Astrocyte (in vitro differentiated cells and primary cell): ENCODE data around the gene RAN. TPM values are rescaled to one million over a fixed set of nuclear protein-coding genes. Genes with fewer than 3 reads are reported as not detected.

ENCODE experiments used
- DNase-seq: peaks from one replicate; pipeline ENCODE4 v3.0.0-alpha.2; 2010; ENCODE audit warnings: low read depth
- FAIRE-seq: peaks from 2 replicates; lab custom pipeline; 2011; peaks lifted over from hg19 to GRCh38; lab: Jason Lieb, UNC
- H2AFZ ChIP-seq: 2 replicates; pipeline ENCODE4 v1.6.0; 2012; ENCODE audit warnings: low read depth, low read length, inconsistent platforms
- H3K27ac ChIP-seq: 2 replicates; pipeline ENCODE4 v1.5.1; 2011; ENCODE audit warnings: low read depth, low read length, inconsistent platforms
- H3K27me3 ChIP-seq: 2 replicates; pipeline ENCODE4 v1.6.0; 2011; ENCODE audit warnings: low read length, inconsistent platforms; ENCODE audit not compliant: insufficient read depth
- H3K36me3 ChIP-seq: 2 replicates; pipeline ENCODE4 v1.5.1; 2011; ENCODE audit warnings: low read length, inconsistent platforms; ENCODE audit not compliant: insufficient read depth
- H3K4me1 ChIP-seq: 2 replicates; pipeline ENCODE4 v1.5.1; 2011; ENCODE audit warnings: low read length, inconsistent platforms; ENCODE audit not compliant: insufficient read depth
- H3K4me2 ChIP-seq: 2 replicates; pipeline ENCODE4 v1.6.0; 2012; ENCODE audit warnings: low read length, inconsistent platforms
- H3K4me3 ChIP-seq: 2 replicates; pipeline ENCODE4 v1.5.1; 2011; ENCODE audit warnings: low read depth, mild to moderate bottlenecking, low read length, inconsistent platforms; ENCODE audit not compliant: insufficient read depth
- H3K79me2 ChIP-seq: 2 replicates; pipeline ENCODE4 v1.6.0; 2012; ENCODE audit warnings: mild to moderate bottlenecking, low read length, inconsistent platforms; ENCODE audit not compliant: insufficient read depth
- H3K9ac ChIP-seq: 2 replicates; pipeline ENCODE4 v1.6.0; 2012; ENCODE audit warnings: mild to moderate bottlenecking, low read length, inconsistent platforms
- H3K9me3 ChIP-seq: 2 replicates; pipeline ENCODE4 v1.5.1; 2012; ENCODE audit warnings: low read depth, mild to moderate bottlenecking, low read length, inconsistent platforms; ENCODE audit not compliant: insufficient read depth
- H4K20me1 ChIP-seq: 2 replicates; pipeline ENCODE4 v1.6.0; 2012; ENCODE audit warnings: low read length, inconsistent platforms; ENCODE audit not compliant: insufficient read depth
- H3K27ac Mint-ChIP-seq: one replicate; pipeline ENCODE4 v1.8.0; 2021; ENCODE audit warnings: mild to moderate bottlenecking, mixed read lengths; ENCODE audit not compliant: unreplicated experiment
- H3K27me3 Mint-ChIP-seq: one replicate; pipeline ENCODE4 v1.8.0; 2021; ENCODE audit warnings: low read depth, mixed read lengths; ENCODE audit not compliant: unreplicated experiment
- H3K36me3 Mint-ChIP-seq: one replicate; pipeline ENCODE4 v1.8.0; 2021; ENCODE audit warnings: low read depth, mixed read lengths; ENCODE audit not compliant: unreplicated experiment
- H3K4me1 Mint-ChIP-seq: one replicate; pipeline ENCODE4 v1.8.0; 2021; ENCODE audit warnings: low read depth, mixed read lengths; ENCODE audit not compliant: unreplicated experiment
- H3K4me3 Mint-ChIP-seq: one replicate; pipeline ENCODE4 v1.8.0; 2021; ENCODE audit warnings: mild to moderate bottlenecking, moderate library complexity, mixed read lengths; ENCODE audit not compliant: unreplicated experiment
- H3K9me3 Mint-ChIP-seq: one replicate; pipeline ENCODE4 v1.8.0; 2021; ENCODE audit warnings: mild to moderate bottlenecking, mixed read lengths; ENCODE audit not compliant: unreplicated experiment
- CTCF ChIP-seq: IDR thresholded peaks from 2 replicates; pipeline ENCODE4 v1.5.1; 2011; ENCODE audit warnings: low read depth, mild to moderate bottlenecking, inconsistent platforms, low read length, moderate library complexity; ENCODE audit not compliant: insufficient read depth
- EZH2 ChIP-seq: IDR thresholded peaks from 2 replicates; pipeline ENCODE4 v1.6.1; 2012; ENCODE audit warnings: mild to moderate bottlenecking, low read length, inconsistent platforms; ENCODE audit not compliant: insufficient read depth
- total RNA-seq: library from RNA; stranded (reverse); gene quantifications from 2 replicates; pipeline ENCODE4 v1.2.1, GENCODE V29; 2021

Gene RAN
- total RNA-seq, 1 donor from 2014 or later = 872 TPM

- H2AFZ ChIP-seq = no peak overlapping the region
- no peaks in the 10 kb centered on the region for H3K27me3 ChIP-seq
- H3K27ac ChIP-seq = no peak overlapping the region
- peak overlapping the region; percentile 41 for H3K27ac Mint-ChIP-seq
- no peak for FAIRE-seq
- peaks cover 30% of the 10 kb centered on the region for H3K4me1 Mint-ChIP-seq
- no peak overlapping the region for H3K4me2 ChIP-seq
- TF ChIP-seq CTCF (no peak), EZH2 (no peak)
- H3K9me3 ChIP-seq = no peaks in the 10 kb centered on the region
- no peak overlapping the region for H3K4me3 Mint-ChIP-seq
- H3K79me2 ChIP-seq = peaks cover 82% of the 10 kb centered on the region
- no peak overlapping the region for H3K9ac ChIP-seq
- H3K36me3 ChIP-seq = no peaks in the 10 kb centered on the region
- peaks cover 72% of the 10 kb centered on the region for H4K20me1 ChIP-seq
- DNase-seq = no peak
- H3K9me3 Mint-ChIP-seq = no peaks in the 10 kb centered on the region
- H3K36me3 Mint-ChIP-seq = no peaks in the 10 kb centered on the region
- no peaks in the 10 kb centered on the region for H3K27me3 Mint-ChIP-seq
- no peak overlapping the region for H3K4me3 ChIP-seq
- H3K4me1 ChIP-seq = peaks cover 19% of the 10 kb centered on the region
Measured at GRCh38 chr12:130835436-130835835, 36.4 kb upstream of the RAN start.

- Histone ChIP-seq H3K27me3 (no peaks in the 10 kb centered on the region), H3K9ac (peak overlapping the region; percentile 86), H3K36me3 (no peaks in the 10 kb centered on the region), H3K9me3 (no peaks in the 10 kb centered on the region), H3K4me2 (peak overlapping the region; percentile 87), H3K4me3 (peak overlapping the region; percentile 85), H3K4me1 (peaks cover 13% of the 10 kb centered on the region), H2AFZ (peak overlapping the region; percentile 69), H3K79me2 (peaks cover 53% of the 10 kb centered on the region), H4K20me1 (peaks cover 43% of the 10 kb centered on the region), H3K27ac (peak overlapping the region; percentile 42)
- no peaks in the 10 kb centered on the region for H3K27me3 Mint-ChIP-seq
- no peak for FAIRE-seq
- peak overlapping the region; percentile 96 for H3K4me3 Mint-ChIP-seq
- no peaks in the 10 kb centered on the region for H3K36me3 Mint-ChIP-seq
- H3K4me1 Mint-ChIP-seq = peaks cover 18% of the 10 kb centered on the region
- H3K9me3 Mint-ChIP-seq = no peaks in the 10 kb centered on the region
- no peak overlapping the region for H3K27ac Mint-ChIP-seq
- TF ChIP-seq EZH2 (no peak), CTCF (no peak)
- peak; percentile 9 for DNase-seq
Measured at GRCh38 chr12:130838284-130838950, 33.4 kb upstream of the RAN start.
